T-helper 1 cell (primary cell): ENCODE results near the gene ARHGAP5.
"Not testable (repeated sequence)": the region's sequence is repeated elsewhere in the genome, so short reads cannot be mapped to it uniquely, and the experiment has no call there.

Experiments
- DNase-seq, 5 donors: peaks; one replicate each; pipeline ENCODE4 v3.0.0-alpha.2; 2012 to 2020

ARHGAP5 gene

DNA sequence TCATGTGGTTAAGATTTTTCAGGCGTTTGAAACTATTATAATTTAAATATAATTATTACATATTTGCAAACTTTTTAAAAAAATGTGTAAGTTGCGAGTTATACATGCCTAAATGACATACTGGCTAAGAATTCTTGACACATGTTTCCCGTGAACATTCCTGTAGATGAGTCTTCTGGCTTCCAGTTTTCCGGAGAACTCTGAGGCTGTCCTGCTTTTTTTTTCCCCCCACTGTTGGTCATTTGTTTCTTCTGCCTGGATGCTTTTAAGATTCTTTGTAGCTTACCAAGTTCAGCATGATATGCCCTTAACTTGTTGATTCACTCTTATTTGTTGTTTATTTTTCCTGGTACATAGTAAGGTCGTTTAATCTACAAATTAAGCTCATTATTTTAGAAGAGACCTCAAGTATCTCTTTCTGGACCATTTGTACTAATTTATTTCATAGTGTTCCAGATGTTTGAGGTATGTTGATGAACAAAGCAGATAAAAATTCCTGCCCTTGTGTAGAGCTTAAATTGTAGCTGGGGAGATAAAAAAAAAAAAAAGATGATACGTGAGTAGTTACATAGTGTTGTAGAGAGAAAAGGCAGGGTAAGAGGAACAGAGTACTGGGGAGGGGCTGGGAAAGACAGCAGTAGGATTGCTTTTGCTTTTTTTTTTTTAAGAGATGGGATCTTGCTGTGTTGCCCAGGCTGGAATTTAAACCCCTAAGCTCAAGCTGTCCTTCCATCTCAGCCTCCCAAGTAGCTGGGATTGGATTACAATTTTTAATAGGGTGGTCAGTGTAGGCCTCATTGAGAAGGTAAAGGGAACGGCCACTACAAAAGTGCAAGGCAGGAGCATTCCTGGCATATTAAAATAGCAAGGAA, 32.8 kb downstream of the ARHGAP5 start:
- no peak for DNase-seq

DNA sequence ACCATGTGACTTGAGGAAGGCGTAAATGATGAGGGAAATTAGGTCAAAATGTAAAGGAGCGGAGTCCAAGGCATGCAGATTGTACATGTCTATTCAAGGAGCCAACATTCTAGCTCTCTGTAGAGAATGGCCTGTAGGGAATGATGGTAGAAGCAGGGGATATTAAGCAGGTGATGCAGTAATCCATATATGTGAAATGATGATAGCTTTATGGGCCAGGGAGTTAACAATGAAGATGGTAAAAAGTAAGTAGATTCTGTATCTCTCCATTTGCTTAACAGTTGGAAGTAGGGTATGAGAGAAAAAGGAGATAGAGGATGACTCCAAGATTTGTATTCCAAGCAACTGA, 33.4 kb downstream of the ARHGAP5 start:
- DNase-seq: no peak

DNA sequence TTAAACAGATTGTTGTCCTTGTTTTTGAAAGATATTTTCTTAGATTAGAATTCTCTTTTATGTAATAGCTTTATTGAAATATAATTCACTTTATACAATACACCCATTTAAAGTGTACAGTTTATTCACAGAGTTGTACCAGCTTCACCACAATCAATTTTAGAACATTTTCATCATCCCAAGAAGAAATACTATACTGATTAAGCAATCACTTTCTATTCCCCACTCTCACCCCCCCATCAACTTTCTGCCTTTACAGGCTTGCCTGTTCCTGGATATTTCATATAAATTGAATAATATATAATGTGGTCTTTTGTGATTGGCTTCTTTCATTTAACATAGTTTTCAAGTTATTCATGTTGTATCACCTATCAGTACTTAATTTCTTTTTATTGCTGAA, 44.4 kb downstream of the ARHGAP5 start:
- DNase-seq: no peak

DNA sequence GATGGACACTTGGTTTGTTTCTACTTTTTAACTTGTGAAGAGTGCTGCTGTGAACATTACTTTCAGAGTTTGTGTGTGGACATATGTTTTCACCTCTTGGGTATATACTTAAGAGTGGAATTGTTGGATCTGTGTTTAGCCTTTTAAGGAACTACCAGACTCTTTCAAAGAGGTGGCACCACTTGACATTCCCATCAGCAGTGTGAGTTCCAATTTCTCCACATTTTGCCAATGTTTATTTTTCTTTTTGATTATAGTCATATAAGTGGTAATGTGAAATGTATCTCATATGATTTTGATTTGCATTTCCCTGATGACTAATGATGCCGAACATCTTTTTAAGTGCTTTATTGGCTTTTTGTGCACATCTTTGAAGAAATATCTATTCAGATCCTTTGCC, 44.8 kb downstream of the ARHGAP5 start:
- no peak for DNase-seq

DNA sequence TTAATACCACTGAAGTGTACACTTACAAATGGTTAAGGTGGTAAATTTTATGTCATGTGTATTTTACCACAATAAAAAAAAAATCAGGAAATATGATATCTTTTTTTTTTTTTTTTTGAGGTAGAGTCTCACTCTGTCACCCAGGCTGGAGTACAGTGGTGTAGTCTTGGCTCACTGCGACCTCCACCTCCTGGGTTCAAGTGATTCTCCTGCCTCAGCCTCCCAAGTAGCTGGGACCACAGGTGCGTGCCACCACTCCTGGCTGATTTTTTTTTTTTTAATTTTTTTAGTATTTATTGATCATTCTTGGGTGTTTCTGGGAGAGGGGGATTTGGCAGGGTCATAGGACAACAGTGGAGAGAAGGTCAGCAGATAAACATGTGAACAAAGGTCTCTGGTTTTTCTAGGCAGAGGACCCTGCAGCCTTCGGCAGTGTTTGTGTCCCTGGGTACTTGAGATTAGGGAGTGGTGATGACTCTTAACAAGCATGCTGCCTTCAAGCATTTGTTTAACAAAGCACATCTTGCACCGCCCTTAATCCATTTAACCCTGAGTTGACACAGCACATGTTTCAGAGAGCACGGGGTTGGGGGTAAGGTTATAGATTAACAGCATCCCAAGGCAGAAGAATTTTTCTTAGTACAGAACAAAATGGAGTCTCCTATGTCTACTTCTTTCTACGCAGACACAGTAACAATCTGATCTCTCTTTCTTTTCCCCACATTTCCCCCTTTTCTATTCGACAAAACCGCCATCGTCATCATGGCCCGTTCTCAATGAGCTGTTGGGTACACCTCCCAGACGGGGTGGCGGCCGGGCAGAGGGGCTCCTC, 50.0 kb downstream of the ARHGAP5 start:
- DNase-seq: not testable (repeated sequence)

DNA sequence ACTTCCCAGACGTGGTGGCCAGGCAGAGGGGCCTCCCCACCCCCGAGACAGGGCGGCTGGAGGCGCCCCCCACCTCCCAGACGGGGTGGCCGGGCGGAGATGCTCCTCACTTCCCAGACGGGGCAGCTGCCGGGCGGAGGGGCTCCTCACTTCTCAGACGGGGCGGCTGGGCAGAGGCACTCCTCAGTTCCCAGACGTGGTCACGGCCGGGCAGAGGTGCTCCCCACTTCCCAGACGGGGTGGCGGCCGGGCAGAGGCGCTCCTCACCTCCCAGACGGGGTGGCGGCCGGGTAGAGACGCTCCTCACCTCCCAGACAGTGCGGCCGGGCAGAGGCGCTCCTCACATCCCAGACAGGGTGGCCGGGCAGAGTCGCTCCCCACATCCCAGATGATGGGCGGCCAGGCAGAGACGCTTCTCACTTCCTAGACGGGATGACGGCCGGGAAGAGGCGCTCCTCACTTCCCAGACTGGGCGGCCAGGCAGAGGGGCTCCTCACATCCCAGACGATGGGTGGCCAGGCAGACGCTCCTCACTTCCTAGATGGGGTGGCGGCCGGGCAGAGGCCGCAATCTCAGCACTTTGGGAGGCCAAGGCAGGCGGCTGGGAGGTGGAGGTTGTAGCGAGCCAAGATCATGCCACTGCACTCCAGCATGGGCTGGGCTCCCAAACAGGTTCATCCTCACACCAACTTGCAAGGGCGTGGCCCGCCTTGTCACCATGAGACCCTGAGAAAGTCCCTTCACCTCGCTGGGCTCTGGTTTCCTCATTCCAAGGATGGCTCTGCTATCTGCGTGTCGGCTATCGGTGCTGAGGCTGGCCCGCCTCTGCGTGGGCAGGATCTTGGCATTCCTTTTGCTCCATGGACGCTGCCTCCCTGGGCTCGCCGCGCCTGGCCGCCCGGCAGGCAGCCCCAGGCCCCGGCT, 50.9 kb downstream of the ARHGAP5 start:
- DNase-seq: not testable (repeated sequence)

DNA sequence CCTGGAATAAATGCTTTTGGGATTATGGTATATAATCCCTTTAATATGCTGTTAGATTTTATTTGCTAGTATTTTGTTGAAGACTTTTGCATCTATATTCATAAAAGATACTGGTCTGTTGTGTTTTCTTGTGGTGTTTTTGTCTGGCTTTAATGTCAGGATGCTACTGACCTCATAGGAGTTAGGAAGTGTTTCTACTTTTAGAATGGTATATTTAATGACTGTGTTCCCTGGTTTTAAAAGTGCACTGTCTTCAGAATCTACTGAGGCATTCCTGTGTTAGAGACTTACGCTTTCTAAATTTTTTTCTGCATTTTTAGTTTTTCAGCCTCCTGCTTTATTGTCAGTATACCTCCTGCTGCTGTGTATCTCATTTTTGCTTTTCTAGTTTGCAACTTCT, 51.6 kb downstream of the ARHGAP5 start:
- DNase-seq: no peak

DNA sequence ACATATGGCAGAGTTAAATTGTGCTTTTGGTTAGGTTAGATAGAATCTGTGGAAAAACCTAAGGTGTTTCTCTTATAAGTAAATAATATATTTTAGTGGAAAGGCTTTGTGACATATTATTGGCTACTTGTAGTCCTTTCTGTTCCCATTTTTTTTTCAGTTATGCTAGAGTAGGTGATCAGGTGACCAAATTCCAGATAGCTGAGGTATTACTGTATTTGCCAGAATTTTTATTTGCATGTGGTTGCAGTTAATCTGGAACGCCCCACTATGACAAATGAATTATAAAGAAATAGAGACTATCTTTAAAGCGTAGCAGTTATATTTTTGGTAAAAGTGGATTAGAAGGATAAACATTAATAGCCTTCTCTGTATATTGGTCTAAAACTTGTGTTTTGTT, 52.0 kb downstream of the ARHGAP5 start:
- no peak for DNase-seq

DNA sequence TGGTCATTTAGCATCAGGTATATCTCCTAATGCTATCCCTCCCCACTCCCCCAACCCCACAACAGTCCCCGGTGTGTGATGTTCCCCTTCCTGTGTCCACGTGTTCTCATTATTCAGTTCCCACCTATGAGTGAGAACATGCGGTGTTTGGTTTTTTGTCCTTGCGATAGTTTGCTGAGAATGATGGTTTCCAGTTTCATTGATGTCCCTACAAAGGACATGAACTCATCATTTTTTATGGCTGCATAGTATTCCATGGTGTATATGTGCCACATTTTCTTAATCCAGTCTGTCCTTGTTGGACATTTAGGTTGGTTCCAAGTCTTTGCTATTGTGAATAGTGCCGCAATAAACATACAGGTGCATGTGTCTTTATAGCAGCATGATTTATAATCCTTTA, 54.6 kb downstream of the ARHGAP5 start:
- DNase-seq: not testable (repeated sequence)

DNA sequence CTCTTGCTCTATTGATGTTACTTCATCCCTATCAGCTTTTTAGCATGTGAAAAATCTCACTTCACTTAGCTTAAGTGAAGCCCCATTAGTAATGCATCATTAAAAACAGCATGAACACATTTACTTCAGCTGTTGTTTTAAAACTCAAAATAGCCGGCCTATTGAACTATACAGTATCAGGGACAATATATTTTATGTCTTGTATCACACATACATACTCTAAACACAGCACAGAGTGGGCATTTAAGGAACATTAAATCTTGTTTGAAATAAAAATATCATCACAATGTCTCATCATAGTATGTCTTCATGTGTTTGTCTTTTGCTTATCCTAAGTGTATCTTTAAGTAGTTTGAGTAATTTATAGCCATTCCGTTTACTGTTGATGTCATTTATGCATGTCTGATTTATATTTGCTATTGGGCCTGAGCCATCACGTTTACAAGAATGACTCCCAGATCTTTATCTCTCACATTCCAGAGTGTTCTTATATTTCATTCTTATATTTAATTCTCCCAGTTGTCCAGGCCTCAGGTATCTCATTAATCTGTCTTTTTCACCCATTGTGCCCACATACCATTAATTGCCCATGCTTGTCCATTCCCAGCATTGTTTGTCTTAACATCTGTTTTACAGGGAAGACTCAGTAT, 57.5 kb downstream of the ARHGAP5 start:
- no peak for DNase-seq

DNA sequence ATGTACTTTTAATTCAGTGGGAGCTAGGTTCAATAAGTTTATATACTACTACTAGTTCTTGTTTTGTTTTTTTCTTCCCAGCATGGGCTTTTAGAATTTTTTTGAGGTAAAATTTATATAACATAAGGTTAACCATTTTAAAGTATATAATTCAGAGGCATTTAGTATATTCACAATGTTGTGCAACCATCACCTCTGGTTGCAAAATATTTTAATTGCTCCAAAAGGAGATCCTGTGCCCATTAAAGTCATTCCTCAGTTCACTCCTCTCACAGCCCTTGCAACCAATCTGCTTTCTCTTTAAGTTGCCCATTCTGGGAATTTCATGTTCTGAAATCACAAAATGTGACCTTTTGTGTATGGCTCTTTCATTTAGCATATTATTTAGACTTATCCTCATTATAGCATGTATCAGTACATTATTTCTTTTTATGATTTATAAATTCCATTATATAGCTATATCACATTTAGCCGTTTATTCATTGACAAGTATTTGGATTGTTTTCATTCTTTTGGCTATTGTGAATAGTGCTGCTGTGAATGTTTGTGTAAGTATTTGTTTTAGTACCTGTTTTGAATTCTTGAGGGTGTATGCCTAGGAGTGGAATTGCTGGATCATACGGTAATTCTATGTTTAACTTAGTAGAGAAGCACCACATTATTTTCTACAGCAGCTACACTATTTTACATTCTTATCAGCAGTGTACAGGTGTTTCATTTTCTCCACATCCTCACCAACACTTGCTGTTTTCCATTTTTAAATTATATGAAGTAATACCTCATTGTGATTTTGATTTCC, 59.1 kb downstream of the ARHGAP5 start:
- no peak for DNase-seq

DNA sequence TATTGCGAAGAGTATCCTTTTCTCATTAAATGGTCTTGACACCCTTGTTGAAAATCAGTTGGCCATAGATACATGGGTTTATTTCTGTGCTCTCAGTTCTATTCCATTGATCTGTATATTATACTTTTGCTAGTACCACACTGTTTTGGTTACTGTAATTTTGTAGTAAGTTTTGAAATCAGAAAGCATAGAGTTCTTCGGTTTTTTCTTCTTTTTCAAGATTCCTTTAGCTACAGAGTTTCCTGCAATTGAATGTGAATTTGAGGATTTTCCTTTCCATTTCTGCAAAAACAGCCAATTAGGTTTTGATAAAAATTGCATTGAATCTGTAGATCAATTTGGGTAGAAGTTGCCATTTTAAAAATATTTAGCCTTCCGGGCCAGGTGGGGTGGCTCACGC, 60.2 kb downstream of the ARHGAP5 start:
- no peak for DNase-seq

DNA sequence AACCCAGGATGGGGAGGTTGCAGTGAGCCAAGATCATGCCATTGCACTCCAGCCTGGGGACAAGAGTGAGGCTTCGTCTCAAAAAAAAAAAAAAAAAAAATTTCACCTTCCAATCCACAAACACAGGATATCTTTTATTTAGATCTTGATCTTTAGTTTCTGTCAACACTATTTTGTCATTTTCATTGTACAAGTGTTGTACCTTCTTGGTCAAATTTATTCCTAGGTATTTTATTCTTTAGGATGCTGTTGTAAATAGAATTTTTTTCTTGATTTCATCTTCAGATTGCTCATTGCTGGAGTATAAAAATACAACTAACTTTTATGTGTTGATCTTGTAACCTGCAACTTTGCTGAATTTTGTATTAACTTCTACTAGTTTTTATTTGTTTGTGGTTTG, 60.8 kb downstream of the ARHGAP5 start:
- DNase-seq: no peak

DNA sequence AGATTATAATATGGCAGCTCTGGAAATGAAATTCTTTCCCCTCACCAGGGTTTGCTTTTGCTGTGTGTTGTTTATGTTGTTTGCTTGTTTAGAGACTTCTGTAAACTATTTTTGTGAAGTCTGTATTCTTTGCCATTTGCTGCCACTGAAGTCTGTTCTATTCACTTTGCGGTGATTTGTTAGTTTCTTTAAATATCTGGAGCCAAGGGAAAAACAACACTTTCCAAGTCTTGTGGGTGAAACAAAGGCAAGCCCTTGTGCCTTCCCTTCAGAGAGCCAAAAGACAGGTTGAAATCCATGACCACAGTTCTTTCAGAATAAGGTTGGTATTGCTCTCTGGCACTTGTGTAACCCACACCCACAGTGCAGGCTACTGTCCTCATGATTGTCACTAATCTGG, 65.2 kb downstream of the ARHGAP5 start:
- DNase-seq: no peak

DNA sequence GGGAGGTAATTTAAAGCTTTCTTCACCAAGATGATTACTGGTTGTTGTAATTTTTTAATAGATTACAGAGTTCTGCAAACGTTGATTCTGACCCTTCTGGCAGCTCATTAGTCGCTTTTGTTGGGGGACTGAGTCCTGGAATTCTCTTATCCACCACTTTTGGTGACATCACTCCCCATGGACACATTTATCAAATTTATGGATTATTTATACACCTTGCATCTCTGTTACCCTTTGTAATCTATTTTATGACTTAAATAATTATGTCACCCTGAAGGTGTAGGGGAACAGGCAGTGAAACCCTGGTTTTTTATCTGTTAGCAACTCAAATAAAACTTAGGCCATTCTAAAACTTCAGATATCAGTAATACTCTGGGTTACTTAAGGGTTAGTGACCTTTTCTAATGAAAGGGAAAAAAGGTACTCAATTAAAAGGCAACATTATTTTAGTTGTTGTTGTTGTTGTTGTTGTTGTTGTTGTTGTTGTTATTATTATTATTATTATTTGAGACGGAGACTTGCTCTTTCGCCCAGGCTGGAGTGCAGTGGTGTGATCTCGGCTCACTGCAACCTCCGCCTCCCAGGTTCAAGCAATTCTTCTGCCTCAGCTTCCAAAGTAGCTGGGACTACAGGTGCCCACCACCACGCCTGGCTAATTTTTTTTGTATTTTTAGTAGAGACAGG, 65.8 kb downstream of the ARHGAP5 start:
- DNase-seq: no peak

DNA sequence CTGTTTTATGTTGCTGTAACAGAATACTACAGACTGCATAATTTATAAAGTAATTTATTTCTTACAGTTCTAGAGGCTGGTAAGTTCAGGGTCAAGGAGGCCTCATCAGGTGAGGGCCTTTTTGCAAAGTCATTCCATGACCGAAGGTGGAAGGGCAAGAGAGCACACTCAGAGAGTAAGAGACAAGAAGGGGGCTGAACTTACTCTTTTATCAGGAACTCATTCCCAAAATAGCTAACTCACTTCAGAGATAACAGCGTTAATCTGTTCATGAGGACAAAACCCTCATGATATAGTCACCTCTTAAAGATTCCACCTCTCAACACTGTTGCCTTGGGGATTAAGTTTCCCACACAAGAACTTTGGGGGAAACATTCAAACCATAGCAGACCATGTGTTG, 73.3 kb downstream of the ARHGAP5 start:
- DNase-seq: no peak

DNA sequence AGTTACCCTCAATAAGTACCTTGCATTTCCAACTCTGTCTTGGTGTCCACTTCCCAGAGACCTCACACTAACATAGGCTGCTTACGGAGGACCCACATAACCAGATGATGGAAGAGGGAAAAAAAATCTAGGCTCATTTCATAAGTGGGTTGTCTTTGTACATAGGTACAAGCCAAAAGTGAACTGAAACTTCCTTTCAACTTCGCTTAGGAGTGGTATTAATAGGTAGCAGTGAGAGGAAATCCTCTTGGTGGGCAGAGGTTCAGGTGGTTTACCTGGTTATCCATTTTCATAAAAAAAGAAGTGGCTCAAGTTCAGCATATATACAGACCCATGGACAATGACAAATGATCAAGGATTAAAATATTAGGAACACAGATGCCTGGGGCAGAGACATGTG, 88.9 kb downstream of the ARHGAP5 start:
- no peak for DNase-seq

DNA sequence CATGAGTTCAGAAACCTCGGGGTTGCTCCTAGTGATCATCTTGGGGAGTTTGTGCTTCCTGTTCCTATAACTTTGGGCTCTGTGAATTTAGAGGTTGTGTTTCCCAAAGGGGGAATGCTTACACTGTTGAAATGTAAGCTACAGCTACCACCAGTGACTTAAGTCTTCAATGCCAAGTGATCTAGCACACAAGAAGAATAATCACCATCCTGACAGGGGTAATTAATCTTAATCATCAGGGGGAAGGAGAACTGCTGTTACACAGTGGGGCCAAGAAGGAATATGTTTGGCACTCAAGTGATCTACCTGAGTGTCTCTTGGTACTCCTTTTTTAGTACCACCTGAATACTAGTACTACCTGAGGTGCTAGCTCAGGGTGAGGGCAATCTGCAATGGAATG, 89.8 kb downstream of the ARHGAP5 start:
- DNase-seq: no peak

DNA sequence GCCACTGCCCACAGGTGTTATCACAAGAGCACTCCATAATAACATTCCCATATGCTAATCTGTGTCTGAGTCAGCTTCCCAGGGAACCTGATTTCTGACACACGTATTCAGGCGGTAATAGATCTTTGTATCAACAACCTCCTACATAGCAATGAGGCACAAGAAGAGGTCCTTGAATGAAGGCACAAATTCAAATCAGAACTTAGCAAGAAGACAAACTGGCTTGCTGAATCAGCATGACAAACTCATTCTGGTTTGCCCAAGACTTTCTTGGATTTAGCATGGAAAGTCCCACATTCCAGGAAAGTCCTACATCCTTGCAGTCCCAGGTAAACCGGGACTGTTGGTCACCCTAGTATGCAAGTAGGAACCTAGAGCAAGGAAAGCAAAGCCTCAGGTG, 90.8 kb downstream of the ARHGAP5 start:
- no peak for DNase-seq

DNA sequence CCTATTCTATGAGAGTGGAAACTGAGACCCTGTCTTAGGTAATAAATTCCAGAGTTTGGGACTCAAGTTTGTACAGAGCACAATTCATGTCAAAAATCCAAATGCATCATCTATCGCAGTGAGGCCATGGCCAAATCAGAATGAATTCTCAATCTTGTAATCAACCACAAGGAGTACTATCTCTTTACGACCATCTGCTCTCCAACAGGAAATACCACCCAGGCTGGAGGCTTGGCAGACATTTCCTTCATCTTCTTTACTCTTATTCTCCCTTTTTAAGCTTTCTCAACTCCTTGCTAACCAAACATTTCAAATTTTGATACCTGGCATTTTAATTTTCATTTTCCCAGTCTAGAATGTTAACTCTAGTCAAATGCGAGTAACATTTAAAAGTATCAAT, 92.1 kb downstream of the ARHGAP5 start:
- DNase-seq: no peak

DNA sequence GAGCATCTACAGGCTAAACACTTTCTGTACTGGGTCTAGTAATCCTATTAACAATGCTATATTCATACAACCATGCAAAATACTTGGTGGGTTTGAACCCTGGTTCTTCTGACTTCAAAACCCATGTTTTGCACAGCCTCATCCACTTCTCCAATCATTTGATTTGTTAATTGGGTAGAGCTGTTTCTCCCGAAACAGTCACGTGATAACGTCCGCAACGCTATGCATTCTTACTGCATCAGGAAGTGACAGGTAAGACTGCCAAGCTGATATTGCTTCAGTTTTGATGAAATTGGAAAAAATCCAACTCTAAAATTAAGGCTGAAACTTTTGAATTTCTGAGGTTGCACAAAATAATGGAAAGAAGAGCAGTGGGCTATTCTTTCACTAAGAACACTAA, 94.4 kb downstream of the ARHGAP5 start:
- DNase-seq: no peak
